Pulmonary artery endothelial cell (primary cell): Measurements from ENCODE around the gene GABRG2. TPM values are rescaled to one million over a fixed set of nuclear protein-coding genes. Genes with fewer than 3 reads are reported as not detected.

ENCODE experiments used
- DNase-seq: peaks from one replicate; pipeline ENCODE4 v3.0.0-alpha.2; 2011; ENCODE audit warnings: low read depth, low spot score
- total RNA-seq: library from RNA; depleted of rRNA; stranded (reverse); fragments of >200 nt; gene quantifications from 2 replicates; pipeline ENCODE4 v1.2.3, GENCODE V29; 2014

The GABRG2 gene
- total RNA-seq, 1 donor from 2014 or later: not detected

DNA sequence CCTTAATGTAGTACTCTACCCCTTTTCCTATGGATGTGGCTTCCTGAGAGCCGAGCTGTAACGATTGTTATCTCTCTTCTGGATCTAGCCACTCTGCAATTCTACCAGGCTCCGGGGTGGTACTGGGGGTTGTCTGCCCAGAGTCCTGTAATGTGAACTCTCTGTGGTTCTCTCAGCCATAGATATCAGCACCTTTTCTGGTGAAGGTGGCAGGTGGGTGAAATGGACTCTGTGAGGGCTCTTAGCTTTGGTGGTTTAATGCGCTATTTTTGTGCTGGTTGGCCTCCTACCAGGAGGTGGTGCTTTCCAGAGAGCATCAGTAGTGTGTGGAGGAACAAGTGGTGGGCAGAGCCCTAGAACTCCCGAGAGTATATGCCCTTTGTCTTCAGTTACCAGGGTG lies 122.1 kb downstream of the GABRG2 start:
- DNase-seq: no peak

DNA sequence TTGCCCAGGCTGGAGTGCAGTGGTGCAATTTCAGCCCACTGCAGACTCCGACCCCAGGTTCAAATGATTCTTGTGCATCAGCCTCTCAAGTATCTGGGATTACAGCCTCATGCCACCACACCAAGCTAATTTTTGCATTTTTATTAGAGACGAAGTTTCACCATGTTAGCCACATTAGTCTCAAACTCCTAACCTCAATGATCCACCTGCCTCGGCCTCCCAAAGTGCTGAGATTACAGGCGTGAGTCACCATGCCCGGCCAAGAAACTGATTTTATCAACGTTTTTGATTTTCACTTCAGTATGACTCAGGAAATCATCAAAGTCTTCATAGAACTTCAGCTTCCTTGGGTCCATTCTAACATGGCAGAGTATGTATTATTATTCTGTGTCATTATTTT lies 125.4 kb downstream of the GABRG2 start:
- no peak for DNase-seq

DNA sequence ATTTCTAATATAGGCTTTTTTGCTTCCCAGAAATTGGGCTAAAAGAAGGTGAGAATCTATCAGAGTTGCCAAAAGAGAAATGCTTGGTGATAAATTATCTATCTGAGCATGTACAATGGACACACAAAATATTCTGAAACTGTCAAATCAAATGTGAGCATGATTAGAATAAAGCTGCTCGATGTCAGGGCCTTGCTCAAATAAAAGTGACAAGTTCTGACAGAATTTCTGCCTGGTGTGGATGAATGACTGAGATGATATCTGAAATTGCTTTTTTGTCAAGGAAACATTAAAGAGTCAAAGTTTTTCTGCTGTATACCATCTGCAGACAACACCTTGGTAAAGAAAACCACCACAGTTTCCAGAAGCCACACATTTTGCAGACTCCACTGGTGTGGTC lies 128.8 kb downstream of the GABRG2 start:
- DNase-seq: no peak

DNA sequence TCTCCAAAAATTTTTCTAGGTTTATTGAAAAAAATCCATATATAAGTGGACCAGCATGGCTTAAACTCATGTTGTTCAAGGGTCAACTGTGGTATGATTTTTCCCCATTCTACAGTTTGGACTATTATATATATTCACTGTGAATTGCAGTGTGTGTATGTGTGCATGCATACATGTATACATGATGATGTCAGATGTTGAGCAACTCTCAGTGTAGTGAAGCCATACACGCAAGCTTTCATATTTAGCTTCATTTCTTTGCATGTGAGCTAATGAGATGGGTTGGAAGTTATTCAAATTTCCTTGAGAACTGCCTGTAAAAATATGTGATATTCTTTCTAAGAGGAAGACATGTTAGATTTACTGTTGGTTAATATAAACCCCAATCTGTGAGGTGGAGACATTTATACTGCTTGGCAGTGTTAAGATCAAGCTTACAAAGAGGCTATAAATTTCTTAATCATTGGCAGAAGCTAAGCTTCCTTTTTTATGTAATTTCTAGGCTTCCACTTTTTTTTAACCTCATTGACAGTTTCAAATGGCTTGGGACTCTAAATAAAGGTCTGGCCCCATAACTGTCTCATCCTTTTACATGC lies 134.8 kb downstream of the GABRG2 start:
- DNase-seq: no peak

Other genes with a start within 250 kb of the GABRG2 start
- not detected in 2 replicates for gene GABRA1, start 219.7 kb upstream of the GABRG2 start, total RNA-seq